HAP-1 (cell line): ENCODE data around the gene ANKH.

Experiments
- DNase-seq, 2 experiments: peaks; one replicate each; pipeline ENCODE4 v3.0.0-alpha.2; 2016 to 2020; ENCODE audit warnings: low spot score in 2 of 2
- H3K27me3 ChIP-seq: fragments of 250-450 bp; sonication (Bioruptor Pico); 2 replicates; pipeline ENCODE4 v1.5.1; 2020; ENCODE audit warnings: low read depth, mild to moderate bottlenecking, moderate library complexity
- H3K36me3 ChIP-seq: fragments of 250-450 bp; sonication (Bioruptor Pico); replicated peaks from 2 replicates; pipeline ENCODE4 v1.5.1; 2020; ENCODE audit warnings: mild to moderate bottlenecking
- H3K4me1 ChIP-seq: fragments of 250-450 bp; sonication (Bioruptor Pico); 2 replicates; pipeline ENCODE4 v1.5.1; 2020; ENCODE audit warnings: mild to moderate bottlenecking
- H3K4me3 ChIP-seq: fragments of 250-450 bp; sonication (Bioruptor Pico); 2 replicates; pipeline ENCODE4 v1.5.1; 2020; ENCODE audit warnings: mild to moderate bottlenecking, moderate library complexity
- H3K9me3 ChIP-seq: fragments of 250-450 bp; sonication (Bioruptor Pico); 2 replicates; pipeline ENCODE4 v1.5.1; 2020; ENCODE audit warnings: mild to moderate bottlenecking, moderate library complexity
- in situ Hi-C: fragments of 300-500 bp; cut with MboI; formaldehyde crosslinking; loops from 3 replicates; pipeline ENCODE4 v1.14.3; 2020; ENCODE audit warnings: low sequenced_read_pairs, inconsistent platforms, mixed read lengths

ANKH gene

DNA sequence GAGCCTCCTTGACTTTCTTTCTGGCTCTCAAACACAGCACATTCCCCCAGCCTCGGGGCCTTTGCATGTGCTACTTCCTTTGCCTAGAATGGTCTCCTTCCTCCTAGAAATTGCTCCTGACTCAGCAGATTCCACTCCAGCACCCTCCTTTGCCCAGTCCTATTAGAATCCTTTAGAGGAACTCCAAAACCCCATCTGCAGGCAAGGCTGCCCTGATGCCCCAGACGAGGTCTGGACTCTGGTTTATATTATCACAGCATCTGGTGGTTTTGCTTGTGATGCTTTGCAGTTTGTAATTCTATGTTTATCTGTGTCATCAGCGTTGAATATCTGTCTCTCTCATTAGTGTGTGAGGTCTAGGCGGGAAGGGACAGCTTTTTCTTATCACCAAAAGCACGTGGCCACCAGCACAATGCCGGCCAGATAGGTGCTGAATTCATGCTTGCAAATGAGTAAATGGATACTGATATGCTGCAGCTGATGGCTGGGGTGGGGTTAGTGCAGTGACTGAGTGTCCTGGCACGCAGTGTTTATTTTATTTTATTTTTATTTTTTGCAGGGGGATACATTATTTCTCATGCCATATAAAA lies 30.0 kb upstream of the ANKH start:
- H3K4me1 ChIP-seq, result no peaks in the 10 kb centered on the region
- DNase-seq, result no peak
- H3K36me3 ChIP-seq, result no peaks in the 10 kb centered on the region
- H3K27me3 ChIP-seq, result no peaks in the 10 kb centered on the region
- in situ Hi-C loops, result no loop called here
- no peaks in the 10 kb centered on the region for H3K9me3 ChIP-seq
- no peak overlapping the region for H3K4me3 ChIP-seq

DNA sequence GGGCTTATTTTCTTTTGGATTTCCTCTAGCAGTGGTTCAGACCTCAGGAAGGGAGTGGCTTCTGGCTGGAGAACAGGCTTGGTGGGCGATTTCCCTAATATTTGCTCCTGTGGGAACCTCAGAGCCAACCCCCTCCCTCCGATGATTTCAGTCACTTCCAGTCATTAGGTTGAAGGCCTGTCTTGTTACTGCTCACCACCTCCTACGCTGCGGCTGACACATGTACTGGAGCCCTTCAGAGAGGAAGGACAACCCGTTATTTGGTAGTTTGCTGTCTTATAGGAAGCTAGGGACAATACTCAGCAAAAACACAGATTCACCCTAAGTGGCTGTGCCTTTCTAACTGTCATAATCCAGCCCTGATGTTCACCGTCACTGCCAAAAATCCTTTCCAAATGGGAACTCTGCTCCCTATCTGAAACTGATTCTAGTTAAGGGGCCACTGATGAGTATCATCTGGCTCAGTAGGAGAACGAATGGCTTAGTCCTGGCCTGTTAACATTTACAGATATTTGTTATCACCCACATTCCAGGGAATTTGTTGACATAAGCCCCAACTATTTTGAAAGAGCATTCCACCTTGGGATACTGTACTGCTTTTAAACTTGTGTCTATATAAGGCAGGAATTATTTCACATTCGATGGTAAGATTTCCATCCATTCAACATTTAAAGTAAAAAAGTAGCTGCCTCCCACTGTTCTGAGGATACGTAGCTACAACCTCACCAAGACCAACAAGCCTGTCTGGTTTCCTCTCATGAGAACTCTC lies 29.3 kb upstream of the ANKH start:
- Histone ChIP-seq H3K27me3 (no peaks in the 10 kb centered on the region), H3K4me3 (no peak overlapping the region), H3K4me1 (no peaks in the 10 kb centered on the region), H3K9me3 (no peaks in the 10 kb centered on the region), H3K36me3 (no peaks in the 10 kb centered on the region)
- no peak for DNase-seq
- in situ Hi-C loops, result no loop called here

DNA sequence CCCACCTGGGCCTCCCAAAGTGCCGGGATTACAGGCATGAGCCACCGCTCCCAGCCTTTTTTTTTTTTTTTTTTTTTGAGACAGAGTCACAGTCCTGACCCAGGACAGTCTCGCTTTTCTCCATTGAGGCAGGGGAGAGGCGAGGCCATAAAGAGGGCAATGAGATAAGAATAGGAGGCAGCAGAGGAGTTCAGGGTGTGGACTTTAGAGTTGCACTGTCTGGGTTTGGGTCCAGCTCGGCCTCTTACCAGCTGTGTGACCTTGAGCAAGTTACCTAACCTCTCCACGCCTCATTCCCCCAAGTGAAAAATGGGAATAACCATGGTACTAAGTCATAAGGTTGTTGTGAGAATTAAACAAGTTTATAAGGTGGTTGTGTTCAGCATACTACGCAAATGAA lies 24.6 kb upstream of the ANKH start:
- H3K9me3 ChIP-seq, result no peaks in the 10 kb centered on the region
- no peaks in the 10 kb centered on the region for H3K36me3 ChIP-seq
- no peak overlapping the region for H3K4me3 ChIP-seq
- no peaks in the 10 kb centered on the region for H3K4me1 ChIP-seq
- DNase-seq, result no peak
- in situ Hi-C loops, result no loop called here
- H3K27me3 ChIP-seq, result no peaks in the 10 kb centered on the region

DNA sequence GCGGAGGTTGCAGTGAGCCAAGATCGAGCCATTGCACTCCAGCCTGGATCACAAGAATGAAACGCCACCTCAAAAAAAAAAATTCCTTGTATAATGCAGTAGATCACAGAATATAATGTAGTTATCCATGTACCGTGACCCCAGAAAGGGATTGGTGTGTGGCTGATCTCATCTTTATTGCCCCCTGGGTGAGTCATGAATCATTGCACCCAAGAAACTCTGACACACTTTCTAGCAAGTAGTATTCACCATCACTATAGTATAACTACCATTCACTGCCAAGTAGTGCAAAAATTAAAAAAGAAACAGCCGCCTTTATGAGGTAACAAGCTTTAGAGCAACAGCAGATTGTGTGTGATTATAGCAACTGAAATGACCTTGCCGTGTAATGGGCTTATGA lies 23.7 kb upstream of the ANKH start:
- Histone ChIP-seq H3K27me3 (no peaks in the 10 kb centered on the region), H3K9me3 (no peaks in the 10 kb centered on the region), H3K4me1 (no peaks in the 10 kb centered on the region), H3K36me3 (no peaks in the 10 kb centered on the region), H3K4me3 (no peak overlapping the region)
- in situ Hi-C loops, result no loop called here
- no peak for DNase-seq

DNA sequence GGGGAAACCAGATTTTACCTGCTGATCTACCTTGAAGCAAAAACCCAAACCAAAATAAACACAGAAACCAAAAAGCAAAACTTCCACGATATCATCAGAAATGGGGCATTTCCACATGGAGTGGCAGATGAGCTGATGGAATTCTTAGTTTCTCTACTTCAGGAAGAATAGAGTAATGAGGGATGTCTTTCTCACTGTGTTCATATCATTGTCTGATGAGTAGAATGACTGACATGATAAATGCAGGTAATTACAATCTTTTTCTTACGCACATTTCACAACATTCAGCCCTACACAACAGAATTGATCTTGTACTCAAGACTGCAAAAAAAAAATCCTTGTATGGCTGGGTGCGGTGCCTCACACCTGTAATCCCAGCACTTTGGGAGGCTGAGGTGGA lies 23.2 kb upstream of the ANKH start:
- DNase-seq, result no peak
- no peaks in the 10 kb centered on the region for H3K9me3 ChIP-seq
- in situ Hi-C loops, result no loop called here
- no peak overlapping the region for H3K4me3 ChIP-seq
- no peaks in the 10 kb centered on the region for H3K27me3 ChIP-seq
- H3K4me1 ChIP-seq, result no peaks in the 10 kb centered on the region
- H3K36me3 ChIP-seq, result no peaks in the 10 kb centered on the region

DNA sequence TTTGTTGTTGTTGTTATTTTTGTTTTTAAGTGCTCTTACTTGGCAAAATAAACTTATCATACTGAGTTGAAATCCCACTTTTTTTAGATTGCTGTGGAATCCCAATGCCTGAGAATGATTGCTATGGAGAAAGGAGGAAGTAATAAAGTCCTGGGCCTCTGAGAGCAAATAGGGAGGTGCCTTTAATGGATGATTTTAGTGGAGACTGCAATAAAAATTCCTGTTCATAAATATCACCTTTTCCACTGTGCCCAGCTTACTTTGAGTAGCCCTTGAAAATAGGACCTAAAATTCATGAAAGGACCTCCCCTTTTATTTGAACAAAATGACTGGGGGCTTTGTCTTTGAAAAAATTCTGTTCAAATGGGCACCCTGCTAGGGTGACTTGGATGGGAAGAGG lies 21.8 kb upstream of the ANKH start:
- in situ Hi-C loops, result no loop called here
- H3K4me3 ChIP-seq, result no peak overlapping the region
- DNase-seq, result no peak
- H3K36me3 ChIP-seq, result no peaks in the 10 kb centered on the region
- H3K9me3 ChIP-seq, result no peaks in the 10 kb centered on the region
- no peaks in the 10 kb centered on the region for H3K27me3 ChIP-seq
- H3K4me1 ChIP-seq, result no peaks in the 10 kb centered on the region

DNA sequence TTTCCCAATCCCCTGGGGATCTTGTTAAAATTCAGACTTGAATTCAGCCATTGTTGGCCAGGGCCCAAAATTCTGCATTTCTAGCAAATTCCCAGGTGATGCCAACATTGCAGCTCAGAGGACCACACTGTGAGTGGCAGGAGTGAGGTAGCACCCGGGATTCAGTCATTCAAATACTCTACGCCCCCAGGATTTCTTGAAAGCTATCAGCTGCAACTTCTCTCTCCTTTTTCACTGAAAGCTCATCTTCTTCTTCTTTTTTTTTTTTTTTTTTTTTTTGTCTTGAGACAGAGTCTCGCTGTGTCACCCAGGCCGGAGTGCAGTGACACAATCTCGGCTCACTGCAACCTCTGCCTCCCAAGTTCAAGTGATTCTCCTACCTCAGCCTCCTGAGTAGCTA lies 19.3 kb upstream of the ANKH start:
- DNase-seq, result no peak
- no peaks in the 10 kb centered on the region for H3K9me3 ChIP-seq
- in situ Hi-C loops, result no loop called here
- H3K4me3 ChIP-seq, result no peak overlapping the region
- H3K27me3 ChIP-seq, result no peaks in the 10 kb centered on the region
- no peaks in the 10 kb centered on the region for H3K36me3 ChIP-seq
- no peaks in the 10 kb centered on the region for H3K4me1 ChIP-seq

DNA sequence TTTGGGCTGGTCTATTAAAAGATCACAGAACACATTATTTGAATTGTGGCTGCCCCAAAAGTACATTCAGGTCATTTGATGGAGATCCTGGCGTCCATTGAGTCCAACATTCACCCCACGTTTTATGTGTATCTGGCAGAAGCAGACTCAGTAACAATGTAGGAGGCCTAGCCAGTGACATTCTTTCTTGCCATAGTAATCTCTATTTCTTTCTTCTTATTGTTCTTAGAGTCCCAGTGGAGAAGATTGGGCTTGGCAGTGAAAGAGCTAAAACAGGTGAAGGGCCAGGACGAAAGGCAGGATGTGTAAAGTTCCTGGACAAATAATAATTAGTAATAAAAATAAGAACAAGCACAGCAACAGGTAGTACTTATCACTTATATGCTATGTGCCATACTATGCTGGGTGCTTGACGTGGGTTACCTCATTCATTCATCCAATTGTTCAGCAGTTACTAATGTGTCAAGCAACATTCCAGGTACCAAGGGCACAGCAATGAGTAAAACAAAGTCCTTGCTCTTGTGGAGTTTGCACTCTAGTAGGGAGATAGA lies 12.6 kb upstream of the ANKH start:
- Histone ChIP-seq H3K9me3 (no peaks in the 10 kb centered on the region), H3K27me3 (no peaks in the 10 kb centered on the region), H3K36me3 (no peaks in the 10 kb centered on the region), H3K4me1 (no peaks in the 10 kb centered on the region), H3K4me3 (no peak overlapping the region)
- in situ Hi-C loops, result no loop called here
- DNase-seq, result no peak

DNA sequence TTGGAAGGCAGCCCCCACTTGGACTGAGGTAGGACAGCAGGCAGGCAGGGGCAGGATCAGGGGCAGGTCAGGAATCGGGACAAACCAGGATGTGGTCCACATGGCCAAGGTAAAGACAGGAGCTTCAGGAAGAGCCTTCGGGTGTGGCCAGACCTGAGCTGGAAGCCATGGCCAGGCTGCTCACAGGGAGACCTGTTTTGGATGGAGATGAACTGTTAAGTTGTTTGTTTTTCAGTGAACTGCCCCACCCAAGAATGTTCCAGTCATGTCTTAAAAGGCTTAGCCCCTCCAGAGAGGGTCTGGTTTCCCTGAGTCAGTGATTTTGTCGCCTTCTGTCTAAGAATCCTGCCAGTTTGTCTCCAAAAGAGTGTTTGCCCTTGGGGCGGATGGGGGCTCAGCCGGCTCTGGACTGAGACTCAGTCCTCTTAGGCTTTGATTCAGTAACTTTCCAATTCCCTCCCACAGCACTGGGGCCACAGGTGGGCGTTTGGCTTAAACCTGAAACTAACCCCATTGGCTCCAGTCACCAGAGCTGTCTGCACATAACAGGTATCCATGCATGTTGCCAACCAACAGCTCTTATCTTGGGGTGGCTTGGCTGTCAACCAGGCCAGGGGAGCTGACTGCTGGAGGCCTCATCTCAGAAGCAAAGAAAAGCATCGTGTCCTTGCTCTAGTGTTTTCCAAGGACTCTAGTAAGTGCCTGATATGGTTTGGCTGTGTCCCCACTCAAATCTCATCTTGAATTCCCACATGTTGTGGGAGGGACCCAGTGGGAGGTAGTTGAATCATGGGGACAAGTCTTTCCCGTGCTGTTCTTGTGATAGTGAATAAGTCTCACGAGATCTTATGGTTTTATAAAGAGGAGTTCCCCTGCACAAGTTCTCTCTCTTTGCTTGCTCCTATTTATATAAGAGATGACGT lies 11.3 kb upstream of the ANKH start:
- no peaks in the 10 kb centered on the region for H3K9me3 ChIP-seq
- in situ Hi-C loops, result no loop called here

DNA sequence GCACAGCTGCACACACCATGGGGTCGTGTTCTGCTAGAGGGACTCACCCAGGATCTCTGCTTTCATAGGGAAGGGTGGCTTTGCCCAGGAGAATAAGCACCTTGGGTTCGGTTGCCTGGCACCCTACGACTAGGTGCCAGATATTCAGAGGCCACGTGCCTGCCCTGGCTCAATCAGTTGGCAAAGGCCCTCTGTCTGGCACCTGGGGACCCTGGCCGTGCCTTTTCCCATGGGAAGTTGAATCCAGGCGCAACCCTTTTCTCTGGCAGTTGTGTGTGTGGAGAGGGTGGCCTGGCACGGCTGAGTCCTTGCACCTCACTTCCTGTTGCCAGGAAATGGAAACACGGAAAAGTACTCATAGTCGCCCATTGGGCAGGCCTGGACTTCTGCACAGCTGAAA lies 10.2 kb upstream of the ANKH start:
- in situ Hi-C loops, result no loop called here
- Histone ChIP-seq H3K9me3 (no peaks in the 10 kb centered on the region), H3K4me3 (no peak overlapping the region), H3K27me3 (peaks cover 2% of the 10 kb centered on the region; the same call in 1 of the 2 replicates), H3K4me1 (no peaks in the 10 kb centered on the region), H3K36me3 (no peaks in the 10 kb centered on the region)
- no peak for DNase-seq

More for the DNA sequence above, 11.3 kb upstream of the ANKH start:
- no peaks in the 10 kb centered on the region for H3K36me3 ChIP-seq
- no peak for DNase-seq
- H3K27me3 ChIP-seq, result no peaks in the 10 kb centered on the region
- no peak overlapping the region for H3K4me3 ChIP-seq
- H3K4me1 ChIP-seq, result no peaks in the 10 kb centered on the region

DNA sequence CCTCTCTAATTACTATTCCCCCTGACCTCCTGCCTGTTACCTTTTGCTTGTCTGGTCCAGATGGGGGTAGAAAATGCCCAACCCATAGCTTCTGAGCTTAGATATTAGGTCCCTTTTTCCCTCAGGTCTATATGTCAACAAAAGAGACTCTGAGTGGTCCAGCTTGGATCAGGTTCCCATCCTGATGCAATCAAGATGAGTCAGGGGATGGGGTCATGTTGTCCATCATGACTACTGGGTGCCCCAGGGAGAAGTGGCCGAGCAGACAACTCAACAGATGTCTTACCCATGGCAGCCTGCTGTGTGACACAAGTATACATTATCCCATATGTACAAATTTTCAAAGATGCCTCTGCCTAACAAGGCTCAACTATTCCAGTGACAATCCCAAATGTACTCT lies 9.1 kb upstream of the ANKH start:
- Histone ChIP-seq H3K9me3 (no peaks in the 10 kb centered on the region), H3K4me3 (no peak overlapping the region), H3K27me3 (peaks cover 2% of the 10 kb centered on the region; the same call in 1 of the 2 replicates), H3K36me3 (no peaks in the 10 kb centered on the region), H3K4me1 (no peaks in the 10 kb centered on the region)
- in situ Hi-C loops, result no loop called here
- no peak for DNase-seq

DNA sequence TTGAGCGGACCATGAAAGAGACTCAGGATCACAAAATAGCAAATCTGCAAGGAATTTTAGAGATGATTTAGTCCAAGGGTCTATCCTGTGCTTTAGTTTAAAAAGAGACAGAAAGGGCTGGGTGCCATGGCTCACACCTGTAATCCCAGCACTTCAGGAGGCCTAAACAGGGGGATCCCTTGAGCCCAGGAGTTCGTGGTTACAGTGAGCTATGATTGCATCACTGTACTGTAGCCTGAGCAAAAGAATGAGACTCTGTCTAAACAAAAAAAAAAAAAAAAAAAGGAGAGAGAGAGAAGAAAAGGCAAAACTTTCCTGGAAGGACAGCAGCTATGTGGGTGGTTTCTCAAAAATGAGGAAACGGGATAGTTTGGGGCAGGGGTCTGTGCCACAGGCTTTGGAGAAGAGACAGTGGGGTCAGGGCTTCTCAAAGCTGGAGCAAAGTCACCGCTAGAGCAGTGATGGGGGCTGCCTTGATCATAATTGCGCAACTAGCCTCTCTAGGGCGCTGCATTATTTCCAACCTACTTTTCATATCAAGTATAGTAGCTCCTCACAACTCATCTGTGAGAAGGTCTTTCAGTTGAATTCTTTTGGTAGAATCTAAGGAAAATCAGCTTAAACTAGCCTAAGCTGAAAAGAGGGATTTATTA lies 8.5 kb upstream of the ANKH start:
- in situ Hi-C loops, result no loop called here
- H3K27me3 ChIP-seq, result peaks cover 2% of the 10 kb centered on the region; the same call in 1 of the 2 replicates
- no peaks in the 10 kb centered on the region for H3K4me1 ChIP-seq
- H3K4me3 ChIP-seq, result no peak overlapping the region
- H3K9me3 ChIP-seq, result no peaks in the 10 kb centered on the region
- DNase-seq, result no peak
- H3K36me3 ChIP-seq, result no peaks in the 10 kb centered on the region

DNA sequence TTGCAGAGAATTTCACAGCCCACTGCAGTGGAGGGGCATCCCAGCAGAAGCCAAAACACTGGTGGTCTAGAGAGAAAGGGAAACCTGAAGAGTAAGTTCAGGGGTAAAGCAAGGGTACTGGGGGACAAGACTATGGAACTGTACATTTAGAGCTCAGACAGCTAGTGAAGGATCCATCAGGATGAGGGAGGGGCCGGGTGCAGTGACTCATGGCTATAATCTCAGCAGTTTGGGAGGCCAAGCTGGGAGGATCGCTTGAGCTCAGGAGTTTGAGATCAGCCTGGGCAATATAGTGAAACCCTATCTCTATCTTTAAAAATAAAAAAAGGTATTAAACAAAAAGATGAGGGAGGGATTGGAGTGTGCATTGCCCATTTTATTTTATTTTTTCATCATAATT lies 7.8 kb upstream of the ANKH start:
- H3K36me3 ChIP-seq, result no peaks in the 10 kb centered on the region
- no peak for DNase-seq
- H3K27me3 ChIP-seq, result peaks cover 2% of the 10 kb centered on the region; the same call in 1 of the 2 replicates
- no peaks in the 10 kb centered on the region for H3K9me3 ChIP-seq
- H3K4me1 ChIP-seq, result no peaks in the 10 kb centered on the region
- H3K4me3 ChIP-seq, result no peak overlapping the region
- in situ Hi-C loops, result no loop called here
